ENCODE data around the gene TMEM9.

- no peak for TF ChIP-seq CTCF (IDR thresholded peaks at IDR 0.05; ENCODE audit: low read depth, low read length, missing input control)
- TF ChIP-seq GABPA (IDR thresholded peaks at IDR 0.05 in 1 of 2, conservative IDR thresholded peaks at IDR 0.05 in 1 of 2), result no peak
- TF ChIP-seq MAX (IDR thresholded peaks at IDR 0.05), result no peak
These were observed 18.1 kb upstream of the TMEM9 start for GRCh38 chr1:201172326-201172725.

Data from liver (tissue), 3 donors.